HG03342 (cell line): ENCODE measurements around the gene HCRTR1.

Experiments
- ATAC-seq: cut with Tn5 transposase; IDR thresholded peaks from one replicate; pipeline ENCODE4 v1.9.1; 2021; ENCODE audit warnings: mild to moderate bottlenecking, moderate library complexity; ENCODE audit not compliant: unreplicated experiment

The HCRTR1 gene

DNA sequence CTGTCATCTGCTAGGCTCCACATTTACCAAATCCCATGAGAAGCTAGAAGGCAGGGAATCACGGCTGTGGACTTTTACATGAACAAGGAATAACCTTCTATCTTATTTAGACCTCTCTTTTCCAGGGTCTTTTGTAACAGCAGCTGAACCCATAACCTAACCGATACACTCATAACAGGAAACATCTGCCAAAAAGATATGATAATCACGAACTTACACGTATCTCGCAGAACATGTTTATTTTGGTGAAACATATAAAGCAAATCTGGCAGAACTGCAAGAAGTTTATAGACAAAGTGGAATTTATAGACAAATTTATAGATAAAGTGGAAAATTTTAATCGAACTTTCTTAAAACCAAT lies 20.8 kb upstream of the HCRTR1 start:
- ATAC-seq, result no peak

DNA sequence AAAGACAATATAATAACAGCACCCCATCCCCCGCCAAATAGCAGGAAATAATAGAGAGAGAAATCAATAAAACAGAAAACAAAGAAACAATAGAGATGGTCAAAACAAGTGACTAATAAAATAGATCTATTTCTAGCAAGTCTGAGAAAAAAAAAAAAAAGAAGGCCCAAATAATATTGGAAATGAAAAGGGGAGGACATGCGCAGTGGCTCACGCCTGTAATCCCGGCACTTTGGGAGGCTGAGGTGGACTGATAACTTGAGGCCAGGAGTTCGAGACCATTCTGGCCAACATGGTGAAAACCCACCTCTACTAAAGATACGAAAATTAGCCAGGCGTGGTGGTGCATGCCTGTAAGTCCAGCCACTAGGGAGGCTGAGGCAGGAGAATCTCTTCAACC lies 18.5 kb upstream of the HCRTR1 start:
- ATAC-seq, result no peak

DNA sequence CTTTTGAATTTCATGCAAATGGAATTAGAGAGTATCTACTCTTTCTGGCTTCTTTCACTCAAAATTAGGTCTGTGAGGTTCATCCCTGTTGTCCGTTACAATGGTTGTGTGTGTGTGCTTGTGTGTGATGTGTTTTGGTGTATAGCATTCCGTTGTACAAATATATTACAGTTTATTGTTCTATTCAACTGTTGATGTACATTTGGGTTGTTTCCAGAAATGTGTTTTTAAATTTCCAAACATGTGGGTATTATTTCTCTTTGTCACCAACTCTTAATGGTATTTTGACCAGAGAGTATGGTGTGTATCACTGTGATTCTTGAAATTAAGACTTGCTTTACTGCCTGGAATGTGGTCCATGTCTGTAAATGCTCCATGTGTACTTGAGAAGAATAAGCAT lies 16.8 kb upstream of the HCRTR1 start:
- no peak for ATAC-seq

DNA sequence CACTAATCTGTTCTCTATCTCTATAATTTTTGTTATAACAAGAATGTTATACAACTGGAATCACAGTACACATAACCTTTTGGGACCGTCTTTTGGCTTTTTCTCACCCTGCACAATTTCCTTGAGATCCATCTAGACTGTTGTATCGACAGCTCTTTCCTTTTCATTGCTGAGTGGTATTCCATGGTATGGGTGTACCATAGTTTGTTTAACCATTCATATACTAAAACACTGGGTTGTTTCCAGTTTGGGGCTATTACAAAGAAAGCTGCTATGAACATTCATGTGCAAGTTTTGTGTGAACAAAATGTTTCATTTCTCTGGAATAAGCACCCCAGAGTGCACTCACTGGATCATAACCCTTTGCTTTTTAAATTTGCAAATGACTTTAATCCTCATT lies 15.4 kb upstream of the HCRTR1 start:
- no peak for ATAC-seq

DNA sequence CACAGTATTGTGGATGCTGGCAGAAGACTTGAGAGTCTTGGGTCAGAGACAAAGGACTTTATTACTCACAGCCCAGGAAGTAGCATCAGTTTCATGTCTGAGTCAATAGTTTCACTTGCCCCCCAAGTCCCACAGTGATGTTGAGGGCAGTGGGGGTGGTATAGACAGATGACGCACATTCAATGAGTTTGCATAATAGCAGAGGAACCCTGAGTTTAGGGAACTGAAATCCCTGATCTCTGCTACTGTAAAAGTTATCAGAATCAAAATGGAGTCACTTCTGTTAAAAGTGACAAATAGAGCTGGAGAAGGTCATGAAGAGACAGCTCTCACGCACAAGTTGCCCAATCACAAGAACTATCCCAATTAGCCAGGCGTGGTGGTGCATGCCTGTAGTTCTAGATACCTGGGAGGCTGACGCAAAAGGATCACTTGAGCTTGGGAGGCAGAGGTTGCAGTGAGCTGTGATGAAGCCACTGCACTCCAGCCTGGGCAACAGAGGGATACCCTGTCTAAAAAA lies 11.5 kb upstream of the HCRTR1 start:
- peak; percentile 97 for ATAC-seq

DNA sequence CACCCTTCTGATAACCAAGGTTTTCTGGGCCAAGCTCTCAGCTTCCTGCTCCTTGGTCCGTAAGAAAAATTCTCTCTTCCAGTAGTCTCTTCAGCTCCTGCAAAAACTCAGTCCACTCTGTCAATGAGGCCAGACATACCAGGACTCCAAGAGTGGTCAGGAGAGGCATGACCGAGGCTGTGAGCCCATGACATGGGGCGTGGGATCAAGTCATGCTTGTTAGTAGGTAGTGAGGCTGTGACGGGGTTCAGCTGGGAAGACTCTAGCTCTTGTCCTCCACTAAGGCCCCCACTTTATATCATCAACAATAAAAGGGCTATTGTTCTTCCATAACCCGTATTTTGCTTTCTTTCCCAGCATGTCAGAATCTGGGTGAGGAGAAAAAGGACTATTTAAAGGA lies 10.1 kb upstream of the HCRTR1 start:
- no peak for ATAC-seq

DNA sequence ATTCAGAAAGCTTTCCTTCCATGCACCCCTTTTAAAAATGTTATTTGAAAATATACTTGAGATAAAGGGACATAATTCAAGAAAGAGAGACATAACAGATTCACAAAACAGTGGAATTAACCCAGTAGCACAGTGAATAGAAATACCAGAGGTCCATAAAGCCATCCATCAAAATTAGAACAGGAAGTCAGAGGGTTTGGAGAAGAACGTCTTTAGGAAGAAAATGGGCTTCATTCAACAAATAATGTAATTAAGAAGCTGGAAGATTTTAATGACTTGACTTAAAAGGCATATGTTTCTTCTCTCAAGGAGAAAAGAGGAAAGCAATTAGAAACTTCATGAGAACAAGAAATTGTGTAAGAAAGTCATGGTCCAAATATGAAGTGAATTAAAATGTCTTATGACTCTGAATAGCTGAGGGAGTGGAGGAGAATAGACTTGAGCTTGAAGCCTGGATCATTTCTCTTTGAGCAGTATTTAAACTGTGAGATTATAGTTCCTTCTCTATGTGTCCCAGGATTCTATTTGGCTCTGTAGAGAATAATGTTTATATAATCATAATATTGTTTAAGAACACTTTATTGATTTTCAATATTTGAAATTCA lies 7.9 kb upstream of the HCRTR1 start:
- ATAC-seq, result no peak

DNA sequence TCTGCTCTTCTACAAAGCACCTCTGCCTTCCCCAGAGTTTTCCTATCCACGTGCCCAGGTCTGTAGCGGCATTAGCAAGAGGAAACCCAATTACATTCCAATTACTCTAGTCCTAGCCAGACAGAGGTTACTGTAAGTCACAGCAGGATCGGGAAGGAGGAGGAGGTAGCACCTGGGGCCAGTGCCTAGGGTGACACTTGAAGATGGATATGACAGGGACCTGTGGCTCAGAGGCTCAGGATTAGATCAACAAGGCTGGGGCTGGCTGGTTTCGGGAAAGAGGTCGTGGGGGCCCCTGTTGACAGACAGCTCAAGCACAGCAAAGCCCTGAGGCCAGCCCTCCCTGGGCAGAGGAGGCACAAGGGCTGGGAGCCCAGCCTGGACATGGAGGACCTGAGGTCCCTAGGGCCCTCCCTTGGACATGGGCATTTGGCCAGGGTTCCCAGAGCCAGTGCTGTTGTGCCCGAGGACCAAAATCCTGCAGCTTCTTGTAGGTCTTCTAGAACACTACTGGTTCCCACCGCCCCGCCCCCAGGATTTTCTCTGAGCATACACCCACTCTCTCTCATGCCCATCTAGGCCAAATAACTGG lies 3.0 kb upstream of the HCRTR1 start:
- no peak for ATAC-seq

DNA sequence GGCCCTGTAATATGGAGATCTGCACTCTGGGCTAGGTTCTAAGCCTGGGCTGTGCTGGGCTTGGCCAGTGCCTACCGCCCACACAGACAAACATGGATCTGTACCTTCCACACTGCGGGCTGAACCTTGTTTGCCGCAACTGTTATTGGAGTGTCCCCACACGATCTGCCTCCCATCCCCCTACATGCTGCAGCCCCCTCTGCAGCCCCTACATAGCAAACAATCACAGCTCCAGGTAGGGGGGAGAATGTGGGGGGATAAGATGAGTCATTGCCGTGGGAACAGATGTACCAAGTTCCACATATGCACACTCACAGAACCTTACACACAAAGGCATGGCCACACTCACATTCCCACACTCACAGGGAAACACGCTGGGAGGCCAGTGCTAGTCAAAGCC lies 2.1 kb upstream of the HCRTR1 start:
- ATAC-seq, result no peak

DNA sequence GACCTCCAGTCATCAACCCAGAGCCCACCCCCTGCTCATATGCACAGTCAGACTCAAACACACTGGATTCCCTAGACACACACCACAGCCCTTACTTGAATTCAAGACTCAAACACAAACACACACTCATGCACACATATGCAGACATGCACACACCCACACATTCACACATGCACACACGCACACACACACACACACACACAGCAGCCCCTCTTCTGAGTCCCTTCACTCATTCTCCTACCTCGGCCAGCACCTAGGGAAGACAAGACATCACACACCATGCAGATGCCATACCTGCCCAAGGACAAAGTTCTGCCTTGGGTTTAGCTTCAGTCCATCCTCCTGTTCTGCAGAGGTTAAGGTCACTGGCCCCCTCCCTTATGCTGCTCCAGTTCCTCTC lies 1.6 kb upstream of the HCRTR1 start:
- no peak for ATAC-seq

DNA sequence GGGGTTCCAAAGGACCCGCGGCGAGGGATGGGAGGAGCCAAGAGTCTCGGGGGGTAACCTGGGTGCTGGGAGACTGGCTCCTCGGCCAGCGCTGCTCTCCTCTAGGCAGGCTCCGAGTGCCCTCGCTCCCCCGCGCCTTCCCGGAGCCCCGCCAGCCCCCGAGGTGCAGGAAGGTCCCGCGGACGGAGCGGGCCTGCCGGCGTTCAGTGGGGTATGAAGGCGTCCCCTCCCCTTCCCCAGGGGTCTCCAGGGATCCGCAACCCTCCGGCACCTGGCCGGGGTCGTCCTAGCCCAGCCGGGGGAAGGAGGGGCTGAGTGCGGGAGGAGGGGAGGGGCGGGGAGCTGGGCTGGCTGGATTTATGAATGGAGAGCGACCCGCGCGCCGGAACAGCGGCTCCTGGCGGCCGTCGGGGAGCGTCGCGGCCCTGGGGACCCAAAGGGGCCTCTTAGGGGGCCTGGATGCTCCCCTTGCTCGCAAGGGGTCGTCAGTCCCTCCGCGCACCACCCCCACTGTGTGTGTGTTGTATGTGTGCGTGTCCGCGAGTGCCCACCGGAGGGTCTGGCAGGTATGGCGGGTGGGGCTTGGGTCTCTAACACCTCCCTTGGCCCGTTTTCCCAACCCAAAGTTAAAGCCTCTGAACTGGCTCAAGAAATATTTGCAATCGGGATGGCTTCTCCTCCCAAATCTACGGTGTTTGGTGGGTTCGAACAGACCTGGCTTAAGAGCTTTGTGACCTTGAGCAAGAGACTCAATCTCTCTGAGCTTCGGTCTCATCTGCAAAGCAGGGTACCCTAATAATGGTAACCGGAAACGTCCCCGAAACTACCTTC lies 642 bp downstream of the HCRTR1 start:
- no peak for ATAC-seq

DNA sequence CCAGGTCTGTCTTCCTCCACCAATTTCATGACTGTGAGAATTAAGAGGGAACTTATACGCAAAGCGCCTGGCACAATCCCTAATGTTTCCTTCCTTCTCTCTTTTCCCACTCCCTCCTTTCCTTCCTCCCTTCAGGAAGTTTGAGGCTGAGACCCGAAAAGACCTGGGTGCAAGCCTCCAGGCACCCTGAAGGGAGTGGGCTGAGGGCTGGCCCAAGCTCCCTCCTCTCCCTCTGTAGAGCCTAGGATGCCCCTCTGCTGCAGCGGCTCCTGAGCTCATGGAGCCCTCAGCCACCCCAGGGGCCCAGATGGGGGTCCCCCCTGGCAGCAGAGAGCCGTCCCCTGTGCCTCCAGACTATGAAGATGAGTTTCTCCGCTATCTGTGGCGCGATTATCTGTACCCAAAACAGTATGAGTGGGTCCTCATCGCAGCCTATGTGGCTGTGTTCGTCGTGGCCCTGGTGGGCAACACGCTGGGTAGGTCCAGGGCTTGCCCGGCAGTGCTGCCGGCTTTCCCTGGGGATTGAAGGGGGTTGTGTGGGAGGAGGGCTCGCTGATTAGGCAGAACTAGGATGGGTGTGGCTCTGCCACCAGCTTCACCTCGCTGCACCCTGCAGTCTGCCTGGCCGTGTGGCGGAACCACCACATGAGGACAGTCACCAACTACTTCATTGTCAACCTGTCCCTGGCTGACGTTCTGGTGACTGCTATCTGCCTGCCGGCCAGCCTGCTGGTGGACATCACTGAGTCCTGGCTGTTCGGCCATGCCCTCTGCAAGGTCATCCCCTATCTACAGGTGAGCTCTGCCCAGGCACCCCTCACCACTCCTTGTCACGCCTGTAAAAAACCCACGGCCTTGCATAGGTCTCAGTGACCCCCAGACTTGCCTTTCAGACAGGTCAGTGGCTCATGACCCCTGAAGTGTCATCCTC lies 1.7 kb downstream of the HCRTR1 start:
- no peak for ATAC-seq

DNA sequence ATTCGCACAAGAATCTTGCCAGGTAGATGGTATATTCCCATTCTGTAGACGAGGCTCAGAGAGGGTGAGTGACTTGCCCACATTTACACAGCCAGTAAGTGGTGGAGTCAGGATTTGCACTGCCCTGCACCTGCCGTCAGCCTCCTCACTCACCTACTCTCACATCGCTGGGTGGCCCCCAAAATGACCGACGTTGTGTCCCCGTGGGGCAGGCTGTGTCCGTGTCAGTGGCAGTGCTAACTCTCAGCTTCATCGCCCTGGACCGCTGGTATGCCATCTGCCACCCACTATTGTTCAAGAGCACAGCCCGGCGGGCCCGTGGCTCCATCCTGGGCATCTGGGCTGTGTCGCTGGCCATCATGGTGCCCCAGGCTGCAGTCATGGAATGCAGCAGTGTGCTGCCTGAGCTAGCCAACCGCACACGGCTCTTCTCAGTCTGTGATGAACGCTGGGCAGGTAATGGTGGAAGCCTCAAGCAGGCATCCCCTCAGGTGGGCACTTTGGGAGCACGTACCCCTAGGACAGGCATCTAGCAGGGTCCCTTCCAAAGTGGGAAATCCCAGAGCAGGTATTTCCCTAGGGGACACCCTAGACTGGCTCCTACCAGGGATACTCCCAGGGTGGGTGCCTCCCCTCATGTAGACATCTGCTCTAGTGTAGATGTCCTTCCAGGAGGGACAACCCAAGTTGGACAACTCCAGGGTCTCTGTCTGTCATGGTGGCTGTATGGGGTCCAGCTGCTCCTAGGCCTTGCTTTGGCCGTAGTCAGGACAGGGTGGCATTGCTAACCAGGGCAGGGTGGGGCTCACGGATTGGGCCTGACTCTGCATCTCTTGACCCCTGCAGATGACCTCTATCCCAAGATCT lies 3.4 kb downstream of the HCRTR1 start:
- ATAC-seq, result no peak

DNA sequence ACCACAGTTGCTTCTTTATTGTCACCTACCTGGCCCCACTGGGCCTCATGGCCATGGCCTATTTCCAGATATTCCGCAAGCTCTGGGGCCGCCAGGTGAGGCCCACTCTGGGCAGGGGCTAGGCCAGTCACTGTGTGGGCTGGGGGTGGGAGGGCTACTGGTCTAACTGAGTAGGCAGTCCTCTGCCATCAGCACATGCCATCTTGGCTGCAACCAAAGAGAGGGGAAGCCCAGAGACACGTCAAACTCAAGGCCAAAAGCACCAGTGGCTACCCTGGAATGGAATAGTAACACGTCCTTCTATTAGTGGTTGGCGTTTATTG lies 4.0 kb downstream of the HCRTR1 start:
- ATAC-seq, result no peak

DNA sequence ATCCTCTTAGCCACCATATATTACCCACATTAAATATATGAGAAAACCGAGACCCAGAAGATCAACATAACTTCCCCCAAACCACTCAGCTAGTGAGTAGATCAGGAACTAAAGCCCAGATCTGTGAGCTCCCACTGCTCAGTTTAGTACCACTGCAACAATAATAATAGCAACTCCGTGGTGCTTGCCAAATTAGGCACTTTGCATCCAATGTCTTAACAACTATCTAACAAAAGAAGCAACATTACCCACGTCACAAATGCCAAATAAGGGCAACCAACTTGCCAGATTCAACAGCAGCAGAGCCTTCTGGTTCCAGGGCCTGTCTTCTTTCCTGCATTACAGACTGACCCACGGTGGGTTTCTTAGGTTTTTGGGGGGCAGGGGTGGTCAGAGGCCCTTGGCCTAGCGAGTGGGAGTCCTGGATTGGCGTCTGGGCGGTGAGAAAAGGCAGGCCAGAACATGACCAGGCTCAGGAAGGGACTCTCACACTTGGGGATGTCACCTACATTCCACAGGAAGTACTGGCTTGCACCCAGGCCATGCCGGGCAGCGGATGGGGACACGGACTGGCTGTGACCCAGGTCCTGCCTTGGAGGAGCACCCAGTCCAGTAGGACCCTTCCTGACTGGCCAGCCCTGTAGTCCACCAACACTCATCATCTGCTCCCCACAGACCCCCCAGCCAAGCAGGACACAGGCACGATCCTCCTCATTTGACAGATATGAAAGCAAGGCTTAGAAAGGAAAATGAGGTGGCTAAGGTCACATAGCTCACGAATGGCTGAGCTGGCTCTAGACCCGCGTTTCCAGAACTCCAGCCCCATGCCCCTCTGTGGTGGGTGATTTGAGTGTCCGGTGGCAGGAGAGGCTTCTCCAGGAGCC lies 4.6 kb downstream of the HCRTR1 start:
- ATAC-seq, result no peak

DNA sequence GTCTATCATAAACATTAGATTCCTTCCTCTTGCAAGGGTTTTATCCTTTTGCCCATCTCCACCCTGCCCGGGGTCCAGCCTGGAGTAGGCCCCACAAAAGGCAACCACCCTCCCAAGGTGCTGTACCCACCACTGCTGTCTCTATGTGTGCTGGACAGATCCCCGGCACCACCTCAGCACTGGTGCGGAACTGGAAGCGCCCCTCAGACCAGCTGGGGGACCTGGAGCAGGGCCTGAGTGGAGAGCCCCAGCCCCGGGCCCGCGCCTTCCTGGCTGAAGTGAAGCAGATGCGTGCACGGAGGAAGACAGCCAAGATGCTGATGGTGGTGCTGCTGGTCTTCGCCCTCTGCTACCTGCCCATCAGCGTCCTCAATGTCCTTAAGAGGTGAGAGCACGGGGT lies 5.9 kb downstream of the HCRTR1 start:
- no peak for ATAC-seq

DNA sequence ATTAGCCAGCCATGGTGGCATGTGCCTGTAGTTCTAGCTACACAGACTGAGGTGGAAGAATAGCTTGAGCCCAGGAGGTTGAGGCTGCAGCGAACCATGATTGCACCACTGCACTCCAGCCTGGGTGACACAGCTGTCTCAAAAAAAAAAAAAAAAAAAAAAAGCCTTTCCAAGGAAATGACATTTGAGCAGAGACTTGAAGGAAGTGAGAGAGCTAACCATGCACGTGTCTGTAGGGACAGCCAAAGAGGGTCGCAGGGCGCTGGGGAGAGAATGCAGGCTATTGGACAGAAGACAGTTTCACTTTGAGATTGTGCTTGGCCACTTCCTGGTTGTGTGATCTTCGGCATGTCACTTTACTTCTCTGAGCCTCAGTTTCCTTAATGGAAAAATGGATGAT lies 6.8 kb downstream of the HCRTR1 start:
- ATAC-seq, result no peak

DNA sequence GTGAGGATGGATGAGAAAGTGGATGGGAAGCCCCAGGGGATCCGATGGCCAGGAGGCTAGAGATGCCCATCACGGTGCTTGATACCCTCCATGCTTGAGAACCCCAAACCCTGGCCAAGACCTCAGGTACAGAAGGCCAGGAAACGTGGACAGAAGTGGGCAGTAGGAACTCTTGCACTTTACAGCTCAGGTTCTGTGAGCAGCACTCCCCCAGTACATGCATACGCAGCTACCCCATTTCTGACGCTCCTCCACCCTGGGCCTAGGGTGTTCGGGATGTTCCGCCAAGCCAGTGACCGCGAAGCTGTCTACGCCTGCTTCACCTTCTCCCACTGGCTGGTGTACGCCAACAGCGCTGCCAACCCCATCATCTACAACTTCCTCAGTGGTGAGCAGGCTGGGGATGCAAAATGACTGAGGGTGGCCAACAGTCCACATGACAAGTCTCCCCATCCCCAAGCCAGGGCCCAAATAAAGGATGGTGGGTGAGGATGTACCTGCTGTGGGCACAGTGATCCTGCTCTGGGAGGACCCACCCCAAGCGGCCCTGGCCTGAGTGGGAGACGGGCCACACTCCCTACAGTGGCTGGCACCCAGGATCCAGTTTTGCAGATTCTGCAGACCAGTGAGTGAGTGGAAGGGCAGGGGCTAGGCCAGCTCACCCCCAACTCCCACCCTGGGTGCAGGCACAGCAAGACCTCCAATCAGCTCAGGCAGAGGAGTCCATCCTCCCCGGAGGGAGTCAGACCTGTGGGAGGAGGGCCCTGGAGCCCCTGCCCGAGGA lies 7.4 kb downstream of the HCRTR1 start:
- ATAC-seq, result no peak
